ENCODE results near the gene OR13G1.

DNA sequence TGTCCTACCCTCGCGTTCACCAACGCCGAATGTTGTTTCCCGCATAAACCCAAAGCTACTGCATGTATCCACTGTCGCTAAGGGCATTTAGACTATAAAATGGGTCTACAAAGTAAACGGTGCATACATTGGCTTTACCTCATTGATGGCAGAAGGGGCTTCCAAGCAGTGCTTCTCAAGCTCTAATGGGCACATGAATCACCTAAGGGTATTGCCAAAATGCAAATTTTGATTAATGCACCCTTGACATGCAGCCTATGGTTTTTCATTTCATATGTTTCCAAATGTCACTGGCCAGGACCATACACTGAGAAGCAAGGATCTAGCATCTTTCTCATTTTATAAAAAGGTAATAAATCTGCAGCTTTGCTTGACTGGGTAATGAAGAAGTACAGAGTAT is 34.2 kb upstream of the OR13G1 start:
- TF ChIP-seq, protein P1, sequence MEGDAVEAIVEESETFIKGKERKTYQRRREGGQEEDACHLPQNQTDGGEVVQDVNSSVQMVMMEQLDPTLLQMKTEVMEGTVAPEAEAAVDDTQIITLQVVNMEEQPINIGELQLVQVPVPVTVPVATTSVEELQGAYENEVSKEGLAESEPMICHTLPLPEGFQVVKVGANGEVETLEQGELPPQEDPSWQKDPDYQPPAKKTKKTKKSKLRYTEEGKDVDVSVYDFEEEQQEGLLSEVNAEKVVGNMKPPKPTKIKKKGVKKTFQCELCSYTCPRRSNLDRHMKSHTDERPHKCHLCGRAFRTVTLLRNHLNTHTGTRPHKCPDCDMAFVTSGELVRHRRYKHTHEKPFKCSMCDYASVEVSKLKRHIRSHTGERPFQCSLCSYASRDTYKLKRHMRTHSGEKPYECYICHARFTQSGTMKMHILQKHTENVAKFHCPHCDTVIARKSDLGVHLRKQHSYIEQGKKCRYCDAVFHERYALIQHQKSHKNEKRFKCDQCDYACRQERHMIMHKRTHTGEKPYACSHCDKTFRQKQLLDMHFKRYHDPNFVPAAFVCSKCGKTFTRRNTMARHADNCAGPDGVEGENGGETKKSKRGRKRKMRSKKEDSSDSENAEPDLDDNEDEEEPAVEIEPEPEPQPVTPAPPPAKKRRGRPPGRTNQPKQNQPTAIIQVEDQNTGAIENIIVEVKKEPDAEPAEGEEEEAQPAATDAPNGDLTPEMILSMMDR (IDR thresholded peaks at IDR 0.05; ENCODE audit: insufficient read depth, low read length, poor library complexity, severe bottlenecking), result no peak
- no peak for TF ChIP-seq EZH2phosphoT487 (conservative IDR thresholded peaks at IDR 0.05; ENCODE audit: low read length)
